GM23338 (cell line): ENCODE results near the gene TTC33. TPM values are rescaled to one million over a fixed set of nuclear protein-coding genes. Genes with fewer than 3 reads are reported as not detected.

Experiments
- ATAC-seq: fragments of 200-7000 bp; cut with Tn5 transposase; 3 replicates; pipeline ENCODE4 v1.9.1; 2020
- DNase-seq: peaks from one replicate; pipeline ENCODE4 v3.0.0-alpha.2; 2015; ENCODE audit warnings: low spot score
- H2AFZ ChIP-seq: fragments of 200-600 bp; sonication (generic); 2 replicates; pipeline ENCODE4 v1.8.0; 2016; ENCODE audit warnings: antibody characterized with exemption, mild to moderate bottlenecking, moderate library complexity
- H3F3A ChIP-seq: fragments of 200-600 bp; sonication (generic); replicated peaks from 2 replicates; pipeline ENCODE4 v1.8.0; 2017; ENCODE audit warnings: antibody characterized with exemption, mixed run types, low read depth
- H3K27ac ChIP-seq: fragments of 200-600 bp; sonication (generic); 2 replicates; pipeline ENCODE4 v1.6.1; 2016; ENCODE audit warnings: low read depth
- H3K27me3 ChIP-seq: fragments of 200-600 bp; sonication (generic); 2 replicates; pipeline ENCODE4 v1.8.0; 2016; ENCODE audit warnings: mild to moderate bottlenecking, mixed run types, moderate library complexity; ENCODE audit not compliant: insufficient read depth
- H3K36me3 ChIP-seq: fragments of 200-600 bp; sonication (generic); 2 replicates; pipeline ENCODE4 v1.8.0; 2016; ENCODE audit warnings: mild to moderate bottlenecking; ENCODE audit not compliant: insufficient read depth
- H3K4me1 ChIP-seq: fragments of 200-600 bp; sonication (generic); 2 replicates; pipeline ENCODE4 v1.8.0; 2016; ENCODE audit warnings: mild to moderate bottlenecking, moderate library complexity; ENCODE audit not compliant: insufficient read depth
- H3K4me2 ChIP-seq: fragments of 200-600 bp; sonication (generic); 2 replicates; pipeline ENCODE4 v1.7.1; 2017; ENCODE audit warnings: mixed run types
- H3K4me3 ChIP-seq: fragments of 200-600 bp; sonication (generic); 2 replicates; pipeline ENCODE4 v1.6.1; 2016; ENCODE audit warnings: mixed run types
- H3K79me2 ChIP-seq: fragments of 200-600 bp; sonication (generic); replicated peaks from 2 replicates; pipeline ENCODE4 v1.8.0; 2017; ENCODE audit warnings: mild to moderate bottlenecking; ENCODE audit not compliant: insufficient read depth
- H3K9me2 ChIP-seq: fragments of 200-600 bp; sonication (generic); 2 replicates; pipeline ENCODE4 v1.8.0; 2017; ENCODE audit not compliant: insufficient read depth
- H4K20me1 ChIP-seq: fragments of 200-600 bp; sonication (generic); replicated peaks from 2 replicates; pipeline ENCODE4 v1.8.0; 2017; ENCODE audit warnings: mild to moderate bottlenecking; ENCODE audit not compliant: insufficient read depth
- H3K27ac Mint-ChIP-seq: 2 replicates; pipeline ENCODE4 v1.8.0; 2020; ENCODE audit warnings: inconsistent platforms, mild to moderate bottlenecking, moderate library complexity, mixed read lengths
- H3K27me3 Mint-ChIP-seq: 3 replicates; pipeline ENCODE4 v1.8.0; 2022; ENCODE audit warnings: low read depth, mild to moderate bottlenecking, moderate library complexity, mixed read lengths, inconsistent platforms; ENCODE audit not compliant: insufficient read depth, poor library complexity
- H3K36me3 Mint-ChIP-seq: 3 replicates; pipeline ENCODE4 v1.8.0; 2021; ENCODE audit warnings: low read depth, mild to moderate bottlenecking, inconsistent platforms, moderate library complexity, mixed read lengths
- H3K4me1 Mint-ChIP-seq: 3 replicates; pipeline ENCODE4 v1.8.0; 2020; ENCODE audit warnings: mild to moderate bottlenecking, inconsistent platforms, mixed read lengths
- H3K4me3 Mint-ChIP-seq: 3 replicates; pipeline ENCODE4 v1.8.0; 2021; ENCODE audit warnings: moderate library complexity, mild to moderate bottlenecking, inconsistent platforms, mixed read lengths
- H3K9me3 Mint-ChIP-seq: 3 replicates; pipeline ENCODE4 v1.8.0; 2020; ENCODE audit warnings: moderate library complexity, mild to moderate bottlenecking, inconsistent platforms, mixed read lengths
- CREB1 ChIP-seq: fragments of 250-450 bp; sonication (Bioruptor Pico); IDR thresholded peaks from 2 replicates; pipeline ENCODE4 v1.5.0; 2020; ENCODE audit warnings: low read depth, mild to moderate bottlenecking, moderate library complexity
- EZH2 ChIP-seq: fragments of 200-600 bp; sonication (generic); IDR thresholded peaks from one replicate; pipeline ENCODE4 v1.8.0; 2017; ENCODE audit warnings: antibody characterized with exemption, mild to moderate bottlenecking, low read depth; ENCODE audit not compliant: unreplicated experiment
- EZH2phosphoT487 ChIP-seq: fragments of 200-600 bp; sonication (generic); IDR thresholded peaks from one replicate; pipeline ENCODE4 v1.8.1; 2018; ENCODE audit warnings: antibody characterized with exemption; ENCODE audit not compliant: unreplicated experiment
- NANOG ChIP-seq: IDR thresholded peaks from 2 replicates; pipeline ENCODE4 v1.6.1; 2016; ENCODE audit warnings: antibody characterized with exemption, borderline replicate concordance
- POLR2AphosphoS5 ChIP-seq: IDR thresholded peaks from 2 replicates; pipeline ENCODE4 v1.6.1; 2016; ENCODE audit warnings: antibody characterized with exemption, low read depth
- STAT1 ChIP-seq: IDR thresholded peaks from one replicate; pipeline ENCODE4 v1.6.1; 2016; ENCODE audit warnings: antibody characterized with exemption; ENCODE audit not compliant: unreplicated experiment
- polyA plus RNA-seq: library from polyadenylated mRNA; unstranded; fragments of >200 nt; fragmentation: Nextera tagmentation; extraction: Ambion mirVana; gene quantifications from 2 replicates; pipeline ENCODE4 v1.2.1, GENCODE V29; 2016
- total RNA-seq: library from RNA; depleted of rRNA; stranded (reverse); fragments of >200 nt; shearing (Covaris generic); gene quantifications from 2 replicates; pipeline ENCODE4 v1.2.3, GENCODE V29; 2014
- TF ChIP-seq, protein P1 (sequence below): IDR thresholded peaks from one replicate; pipeline ENCODE4 v1.6.1; 2018; ENCODE audit warnings: antibody characterized with exemption; ENCODE audit not compliant: unreplicated experiment
- TF ChIP-seq, protein P2 (sequence below): IDR thresholded peaks from 2 replicates; pipeline ENCODE4 v1.6.1; 2016; ENCODE audit warnings: antibody characterized with exemption
- TF ChIP-seq, protein P3 (sequence below): fragments of 250-450 bp; sonication (Bioruptor Pico); IDR thresholded peaks from 2 replicates; pipeline ENCODE4 v1.5.0; 2020; ENCODE audit warnings: mild to moderate bottlenecking, moderate library complexity

The TTC33 gene
- total and polyA plus RNA-seq, 2 experiments from 2014 or later, result 4.1 to 11.5 TPM

DNA sequence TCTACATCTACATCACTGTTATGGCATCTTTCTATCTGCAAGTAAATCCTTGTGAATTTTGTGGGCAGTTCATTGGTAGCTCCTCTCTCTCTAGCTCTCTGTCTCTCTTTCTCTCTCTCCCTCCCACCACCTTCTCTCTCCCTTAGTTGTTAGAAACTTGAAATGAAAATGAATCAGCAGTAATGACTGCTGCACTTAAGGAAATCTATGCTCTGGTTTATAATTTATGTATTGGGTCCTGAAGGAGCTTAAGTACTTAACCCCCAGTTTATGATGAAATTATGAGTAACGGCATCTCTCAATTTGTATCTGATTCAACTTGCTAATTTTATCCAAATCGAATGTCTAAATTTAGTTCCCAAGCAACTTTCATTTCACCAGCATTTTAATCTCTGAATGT, 128.1 kb downstream of the TTC33 start:
- TF ChIP-seq, protein P1, sequence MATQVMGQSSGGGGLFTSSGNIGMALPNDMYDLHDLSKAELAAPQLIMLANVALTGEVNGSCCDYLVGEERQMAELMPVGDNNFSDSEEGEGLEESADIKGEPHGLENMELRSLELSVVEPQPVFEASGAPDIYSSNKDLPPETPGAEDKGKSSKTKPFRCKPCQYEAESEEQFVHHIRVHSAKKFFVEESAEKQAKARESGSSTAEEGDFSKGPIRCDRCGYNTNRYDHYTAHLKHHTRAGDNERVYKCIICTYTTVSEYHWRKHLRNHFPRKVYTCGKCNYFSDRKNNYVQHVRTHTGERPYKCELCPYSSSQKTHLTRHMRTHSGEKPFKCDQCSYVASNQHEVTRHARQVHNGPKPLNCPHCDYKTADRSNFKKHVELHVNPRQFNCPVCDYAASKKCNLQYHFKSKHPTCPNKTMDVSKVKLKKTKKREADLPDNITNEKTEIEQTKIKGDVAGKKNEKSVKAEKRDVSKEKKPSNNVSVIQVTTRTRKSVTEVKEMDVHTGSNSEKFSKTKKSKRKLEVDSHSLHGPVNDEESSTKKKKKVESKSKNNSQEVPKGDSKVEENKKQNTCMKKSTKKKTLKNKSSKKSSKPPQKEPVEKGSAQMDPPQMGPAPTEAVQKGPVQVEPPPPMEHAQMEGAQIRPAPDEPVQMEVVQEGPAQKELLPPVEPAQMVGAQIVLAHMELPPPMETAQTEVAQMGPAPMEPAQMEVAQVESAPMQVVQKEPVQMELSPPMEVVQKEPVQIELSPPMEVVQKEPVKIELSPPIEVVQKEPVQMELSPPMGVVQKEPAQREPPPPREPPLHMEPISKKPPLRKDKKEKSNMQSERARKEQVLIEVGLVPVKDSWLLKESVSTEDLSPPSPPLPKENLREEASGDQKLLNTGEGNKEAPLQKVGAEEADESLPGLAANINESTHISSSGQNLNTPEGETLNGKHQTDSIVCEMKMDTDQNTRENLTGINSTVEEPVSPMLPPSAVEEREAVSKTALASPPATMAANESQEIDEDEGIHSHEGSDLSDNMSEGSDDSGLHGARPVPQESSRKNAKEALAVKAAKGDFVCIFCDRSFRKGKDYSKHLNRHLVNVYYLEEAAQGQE, result no peak
- TF ChIP-seq POLR2AphosphoS5 (no peak), STAT1 (no peak), EZH2 (no peak)
- TF ChIP-seq, protein P2, sequence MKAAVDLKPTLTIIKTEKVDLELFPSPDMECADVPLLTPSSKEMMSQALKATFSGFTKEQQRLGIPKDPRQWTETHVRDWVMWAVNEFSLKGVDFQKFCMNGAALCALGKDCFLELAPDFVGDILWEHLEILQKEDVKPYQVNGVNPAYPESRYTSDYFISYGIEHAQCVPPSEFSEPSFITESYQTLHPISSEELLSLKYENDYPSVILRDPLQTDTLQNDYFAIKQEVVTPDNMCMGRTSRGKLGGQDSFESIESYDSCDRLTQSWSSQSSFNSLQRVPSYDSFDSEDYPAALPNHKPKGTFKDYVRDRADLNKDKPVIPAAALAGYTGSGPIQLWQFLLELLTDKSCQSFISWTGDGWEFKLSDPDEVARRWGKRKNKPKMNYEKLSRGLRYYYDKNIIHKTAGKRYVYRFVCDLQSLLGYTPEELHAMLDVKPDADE, result no peak
- H3F3A ChIP-seq, result no peaks in the 10 kb centered on the region
- no peaks in the 10 kb centered on the region for H4K20me1 ChIP-seq
- ATAC-seq, result no peak
- H3K27me3 ChIP-seq, result no peaks in the 10 kb centered on the region
- H3K9me3 Mint-ChIP-seq, result no peaks in the 10 kb centered on the region
- H3K36me3 Mint-ChIP-seq, result no peaks in the 10 kb centered on the region
- no peak overlapping the region for H3K27ac ChIP-seq
- H3K4me2 ChIP-seq, result no peak overlapping the region
- no peak overlapping the region for H3K4me3 Mint-ChIP-seq
- H3K27me3 Mint-ChIP-seq, result peaks cover 3% of the 10 kb centered on the region
- no peak overlapping the region for H2AFZ ChIP-seq
- H3K79me2 ChIP-seq, result no peaks in the 10 kb centered on the region
- H3K27ac Mint-ChIP-seq, result no peak overlapping the region
- H3K36me3 ChIP-seq, result no peaks in the 10 kb centered on the region
- H3K4me3 ChIP-seq, result no peak overlapping the region
- no peak for DNase-seq
- H3K4me1 ChIP-seq, result no peaks in the 10 kb centered on the region
- H3K9me2 ChIP-seq, result 0 out of 2 replicates have a peak, but pooled peaks cover 3% of the 10 kb centered on the region
- no peaks in the 10 kb centered on the region for H3K4me1 Mint-ChIP-seq

DNA sequence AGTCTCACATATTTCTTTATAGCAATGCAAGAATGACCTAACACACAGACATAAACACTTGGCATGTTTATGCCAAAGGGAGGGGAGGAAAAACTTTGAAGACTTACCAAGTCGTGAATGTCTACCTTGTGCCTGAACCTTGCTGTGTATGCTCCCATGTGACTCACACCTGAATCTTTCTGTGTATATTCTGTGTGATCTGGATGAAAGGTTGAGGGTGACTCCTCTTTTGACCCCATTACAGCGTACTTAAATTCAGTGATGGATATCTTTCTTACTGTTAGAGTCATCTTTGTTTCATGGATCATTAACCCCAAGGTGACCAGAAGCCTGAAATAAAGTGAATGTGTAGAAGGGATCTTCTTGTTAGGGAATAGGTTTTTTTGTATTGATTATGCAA, 129.0 kb downstream of the TTC33 start:
- Histone ChIP-seq H3K36me3 (no peaks in the 10 kb centered on the region), H3K4me1 (no peaks in the 10 kb centered on the region), H3F3A (no peaks in the 10 kb centered on the region), H4K20me1 (no peaks in the 10 kb centered on the region), H3K4me3 (no peak overlapping the region), H3K4me2 (no peak overlapping the region), H3K27me3 (no peaks in the 10 kb centered on the region), H2AFZ (no peak overlapping the region), H3K27ac (no peak overlapping the region), H3K9me2 (0 out of 2 replicates have a peak, but pooled peaks cover 3% of the 10 kb centered on the region), H3K79me2 (no peaks in the 10 kb centered on the region)
- ATAC-seq (no peak), DNase-seq (no peak)
- TF ChIP-seq POLR2AphosphoS5 (no peak), EZH2phosphoT487 (no peak), STAT1 (no peak), NANOG (no peak), CREB1 (CRISPR knock-in tag) (no peak)
- TF ChIP-seq, protein P2, result no peak
- TF ChIP-seq, protein P3, sequence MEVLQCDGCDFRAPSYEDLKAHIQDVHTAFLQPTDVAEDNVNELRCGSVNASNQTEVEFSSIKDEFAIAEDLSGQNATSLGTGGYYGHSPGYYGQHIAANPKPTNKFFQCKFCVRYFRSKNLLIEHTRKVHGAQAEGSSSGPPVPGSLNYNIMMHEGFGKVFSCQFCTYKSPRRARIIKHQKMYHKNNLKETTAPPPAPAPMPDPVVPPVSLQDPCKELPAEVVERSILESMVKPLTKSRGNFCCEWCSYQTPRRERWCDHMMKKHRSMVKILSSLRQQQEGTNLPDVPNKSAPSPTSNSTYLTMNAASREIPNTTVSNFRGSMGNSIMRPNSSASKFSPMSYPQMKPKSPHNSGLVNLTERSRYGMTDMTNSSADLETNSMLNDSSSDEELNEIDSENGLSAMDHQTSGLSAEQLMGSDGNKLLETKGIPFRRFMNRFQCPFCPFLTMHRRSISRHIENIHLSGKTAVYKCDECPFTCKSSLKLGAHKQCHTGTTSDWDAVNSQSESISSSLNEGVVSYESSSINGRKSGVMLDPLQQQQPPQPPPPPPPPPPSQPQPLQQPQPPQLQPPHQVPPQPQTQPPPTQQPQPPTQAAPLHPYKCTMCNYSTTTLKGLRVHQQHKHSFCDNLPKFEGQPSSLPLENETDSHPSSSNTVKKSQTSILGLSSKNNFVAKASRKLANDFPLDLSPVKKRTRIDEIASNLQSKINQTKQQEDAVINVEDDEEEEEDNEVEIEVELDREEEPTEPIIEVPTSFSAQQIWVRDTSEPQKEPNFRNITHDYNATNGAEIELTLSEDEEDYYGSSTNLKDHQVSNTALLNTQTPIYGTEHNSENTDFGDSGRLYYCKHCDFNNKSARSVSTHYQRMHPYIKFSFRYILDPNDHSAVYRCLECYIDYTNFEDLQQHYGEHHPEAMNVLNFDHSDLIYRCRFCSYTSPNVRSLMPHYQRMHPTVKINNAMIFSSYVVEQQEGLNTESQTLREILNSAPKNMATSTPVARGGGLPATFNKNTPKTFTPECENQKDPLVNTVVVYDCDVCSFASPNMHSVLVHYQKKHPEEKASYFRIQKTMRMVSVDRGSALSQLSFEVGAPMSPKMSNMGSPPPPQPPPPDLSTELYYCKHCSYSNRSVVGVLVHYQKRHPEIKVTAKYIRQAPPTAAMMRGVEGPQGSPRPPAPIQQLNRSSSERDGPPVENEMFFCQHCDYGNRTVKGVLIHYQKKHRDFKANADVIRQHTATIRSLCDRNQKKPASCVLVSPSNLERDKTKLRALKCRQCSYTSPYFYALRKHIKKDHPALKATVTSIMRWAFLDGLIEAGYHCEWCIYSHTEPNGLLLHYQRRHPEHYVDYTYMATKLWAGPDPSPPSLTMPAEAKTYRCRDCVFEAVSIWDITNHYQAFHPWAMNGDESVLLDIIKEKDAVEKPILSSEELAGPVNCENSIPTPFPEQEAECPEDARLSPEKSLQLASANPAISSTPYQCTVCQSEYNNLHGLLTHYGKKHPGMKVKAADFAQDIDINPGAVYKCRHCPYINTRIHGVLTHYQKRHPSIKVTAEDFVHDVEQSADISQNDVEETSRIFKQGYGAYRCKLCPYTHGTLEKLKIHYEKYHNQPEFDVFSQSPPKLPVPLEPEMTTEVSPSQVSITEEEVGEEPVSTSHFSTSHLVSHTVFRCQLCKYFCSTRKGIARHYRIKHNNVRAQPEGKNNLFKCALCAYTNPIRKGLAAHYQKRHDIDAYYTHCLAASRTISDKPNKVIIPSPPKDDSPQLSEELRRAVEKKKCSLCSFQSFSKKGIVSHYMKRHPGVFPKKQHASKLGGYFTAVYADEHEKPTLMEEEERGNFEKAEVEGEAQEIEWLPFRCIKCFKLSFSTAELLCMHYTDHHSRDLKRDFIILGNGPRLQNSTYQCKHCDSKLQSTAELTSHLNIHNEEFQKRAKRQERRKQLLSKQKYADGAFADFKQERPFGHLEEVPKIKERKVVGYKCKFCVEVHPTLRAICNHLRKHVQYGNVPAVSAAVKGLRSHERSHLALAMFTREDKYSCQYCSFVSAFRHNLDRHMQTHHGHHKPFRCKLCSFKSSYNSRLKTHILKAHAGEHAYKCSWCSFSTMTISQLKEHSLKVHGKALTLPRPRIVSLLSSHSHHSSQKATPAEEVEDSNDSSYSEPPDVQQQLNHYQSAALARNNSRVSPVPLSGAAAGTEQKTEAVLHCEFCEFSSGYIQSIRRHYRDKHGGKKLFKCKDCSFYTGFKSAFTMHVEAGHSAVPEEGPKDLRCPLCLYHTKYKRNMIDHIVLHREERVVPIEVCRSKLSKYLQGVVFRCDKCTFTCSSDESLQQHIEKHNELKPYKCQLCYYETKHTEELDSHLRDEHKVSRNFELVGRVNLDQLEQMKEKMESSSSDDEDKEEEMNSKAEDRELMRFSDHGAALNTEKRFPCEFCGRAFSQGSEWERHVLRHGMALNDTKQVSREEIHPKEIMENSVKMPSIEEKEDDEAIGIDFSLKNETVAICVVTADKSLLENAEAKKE (CRISPR knock-in tag), result no peak
- Mint-ChIP-seq H3K4me1 (no peaks in the 10 kb centered on the region), H3K27ac (no peak overlapping the region), H3K27me3 (peaks cover 3% of the 10 kb centered on the region), H3K36me3 (no peaks in the 10 kb centered on the region), H3K4me3 (no peak overlapping the region), H3K9me3 (no peaks in the 10 kb centered on the region)
